ENCODE data around the gene MAPK1IP1L.
"Not testable (repeated sequence)": the region's sequence is repeated elsewhere in the genome, so short reads cannot be mapped to it uniquely, and the experiment has no call there.

MAPK1IP1L gene

DNA sequence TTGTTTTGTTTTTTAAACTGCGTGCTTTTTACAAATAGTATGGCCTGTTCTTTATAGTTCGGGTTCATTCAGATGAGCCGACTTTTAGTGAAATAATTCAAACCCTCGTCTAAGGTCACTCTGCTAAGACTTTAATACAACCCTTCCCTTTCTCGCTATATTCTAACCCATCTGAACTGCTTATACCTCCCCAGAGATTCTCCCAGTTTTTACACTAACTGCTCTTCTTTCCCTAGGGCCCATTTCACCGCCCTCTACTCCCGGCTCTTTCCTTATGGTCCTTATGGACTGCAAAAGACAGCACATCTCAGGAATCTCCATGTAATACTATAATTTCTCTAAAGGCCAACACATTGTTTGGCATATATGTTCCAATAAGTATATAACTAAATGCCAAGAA, 2.1 kb downstream of the MAPK1IP1L start:
- in situ Hi-C loops (cut with MboI; ENCODE audit: low sequenced_read_pairs) = no loop called here

DNA sequence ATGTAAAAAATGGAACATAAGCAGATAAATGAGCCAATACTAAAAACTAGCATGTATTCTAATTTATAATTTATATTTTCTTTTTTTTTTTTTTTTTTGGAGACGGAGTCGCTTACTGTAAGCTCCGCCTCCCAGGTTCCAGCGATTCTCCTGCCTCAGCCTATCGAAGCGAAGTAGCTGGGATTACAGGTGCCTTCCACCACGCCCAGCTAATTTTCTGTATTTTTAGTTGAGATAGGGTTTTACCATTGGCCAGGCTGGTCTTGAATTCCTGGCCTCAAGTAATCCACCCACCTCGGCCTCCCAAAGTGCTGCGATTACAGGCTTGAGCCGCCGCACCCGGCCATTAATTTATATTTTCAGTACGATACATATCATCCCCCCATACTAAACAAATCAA, 2.7 kb downstream of the MAPK1IP1L start:
- in situ Hi-C loops (cut with MboI; ENCODE audit: low sequenced_read_pairs) = no loop called here

GRCh38 chr14:55057919-55058318, 6.5 kb downstream of the MAPK1IP1L start:
- in situ Hi-C loops (cut with MboI; ENCODE audit: low sequenced_read_pairs) = no loop called here

GRCh38 chr14:55059333-55059732, 7.9 kb downstream of the MAPK1IP1L start:
- in situ Hi-C loops (cut with MboI; ENCODE audit: low sequenced_read_pairs) = no loop called here

- in situ Hi-C loops (cut with MboI; ENCODE audit: low sequenced_read_pairs) = no loop called here
These were observed 11.3 kb downstream of the MAPK1IP1L start for GRCh38 chr14:55062517-55063351.

DNA sequence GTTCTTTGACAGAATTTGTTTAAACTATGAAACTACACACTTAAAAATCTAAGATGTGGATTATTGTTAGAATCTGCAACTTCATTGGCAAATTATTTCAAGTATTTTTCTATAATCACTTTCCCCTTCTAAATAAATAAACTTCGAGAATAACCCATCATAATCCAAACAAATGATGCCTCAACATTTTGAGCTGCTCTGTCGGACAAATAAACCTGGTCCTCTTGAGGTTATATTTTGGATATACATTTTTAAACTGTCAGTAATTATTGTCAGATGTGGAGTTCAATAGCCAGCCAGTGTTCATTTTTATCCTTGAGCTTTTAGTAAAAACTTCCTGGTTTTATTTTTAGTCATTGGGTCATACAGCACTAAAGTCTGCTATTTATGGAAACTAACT, 13.4 kb downstream of the MAPK1IP1L start:
- in situ Hi-C loops (cut with MboI; ENCODE audit: low sequenced_read_pairs) = not testable (repeated sequence)

GRCh38 chr14:55065411-55065810, 14.0 kb downstream of the MAPK1IP1L start:
- in situ Hi-C loops (cut with MboI; ENCODE audit: low sequenced_read_pairs) = no loop called here

GRCh38 chr14:55066223-55066622, 14.8 kb downstream of the MAPK1IP1L start:
- in situ Hi-C loops (cut with MboI; ENCODE audit: low sequenced_read_pairs) = no loop called here

- in situ Hi-C loops (cut with MboI; ENCODE audit: low sequenced_read_pairs) = no loop called here
These were observed 19.5 kb downstream of the MAPK1IP1L start for GRCh38 chr14:55070981-55071411.

DNA sequence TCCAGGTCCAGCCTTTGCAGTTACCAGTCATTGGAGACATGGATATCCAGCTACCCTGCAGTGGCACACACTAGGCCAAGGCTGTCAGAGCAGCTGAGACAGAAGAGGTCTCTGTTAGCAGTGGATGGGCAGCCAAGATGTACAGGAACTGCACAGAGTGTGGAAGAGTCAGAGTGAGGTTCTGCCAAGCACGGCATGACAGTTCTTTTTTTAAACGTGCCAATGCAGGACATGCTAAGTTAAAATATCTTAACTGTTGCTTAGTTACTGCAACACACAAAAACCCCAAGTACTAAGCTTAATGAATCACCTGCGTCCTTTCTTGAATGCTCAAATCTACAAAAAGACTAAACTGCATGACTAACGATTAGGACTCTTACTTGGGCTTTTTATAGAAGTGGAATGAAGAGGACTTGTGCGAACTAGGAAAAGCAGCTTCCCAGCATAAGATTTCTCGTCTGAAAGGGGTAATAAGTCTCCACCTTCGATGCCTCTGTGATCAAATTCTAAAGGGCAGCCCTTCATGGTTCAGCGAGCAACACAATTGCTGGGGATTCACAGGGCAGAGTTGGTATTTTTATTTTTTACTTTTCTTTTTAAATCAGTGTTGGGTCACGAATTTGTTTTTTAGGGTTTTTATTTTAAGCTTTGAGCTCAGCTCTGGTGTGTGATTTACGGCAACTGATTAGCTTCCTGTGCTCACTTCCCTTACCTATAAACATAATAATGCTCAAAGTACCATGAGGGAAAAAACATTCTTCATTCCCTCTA, 20.6 kb downstream of the MAPK1IP1L start:
- in situ Hi-C loops (cut with MboI; ENCODE audit: low sequenced_read_pairs) = no loop called here

GRCh38 chr14:55073856-55074255, 22.4 kb downstream of the MAPK1IP1L start:
- in situ Hi-C loops (cut with MboI; ENCODE audit: low sequenced_read_pairs) = no loop called here

DNA sequence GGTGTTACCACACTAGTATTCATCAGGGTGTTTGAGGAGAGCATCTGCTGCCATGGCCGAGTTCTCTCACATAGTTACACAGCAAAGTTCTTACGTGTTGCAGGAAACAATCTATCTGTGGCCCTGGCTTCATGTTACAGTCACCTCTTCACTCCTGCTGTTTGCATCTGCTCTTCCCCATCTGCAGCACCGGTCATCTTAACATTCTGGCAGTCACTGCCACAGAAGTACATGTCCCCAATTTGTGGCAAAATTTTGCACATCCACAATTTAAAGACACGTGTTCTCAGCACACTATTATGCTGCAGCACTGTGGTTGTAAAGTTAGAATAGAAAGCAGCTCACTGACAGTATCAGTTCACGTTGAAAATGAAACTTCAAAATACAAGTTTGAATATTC, 23.2 kb downstream of the MAPK1IP1L start:
- in situ Hi-C loops (cut with MboI; ENCODE audit: low sequenced_read_pairs) = no loop called here

- in situ Hi-C loops (cut with MboI; ENCODE audit: low sequenced_read_pairs) = no loop called here
These were observed 24.3 kb downstream of the MAPK1IP1L start for GRCh38 chr14:55075628-55076175.

GRCh38 chr14:55077170-55078151, 26.0 kb downstream of the MAPK1IP1L start:
- in situ Hi-C loops (cut with MboI; ENCODE audit: low sequenced_read_pairs) = no loop called here

GRCh38 chr14:55079961-55080360, 28.5 kb downstream of the MAPK1IP1L start:
- in situ Hi-C loops (cut with MboI; ENCODE audit: low sequenced_read_pairs) = not testable (repeated sequence)

DNA sequence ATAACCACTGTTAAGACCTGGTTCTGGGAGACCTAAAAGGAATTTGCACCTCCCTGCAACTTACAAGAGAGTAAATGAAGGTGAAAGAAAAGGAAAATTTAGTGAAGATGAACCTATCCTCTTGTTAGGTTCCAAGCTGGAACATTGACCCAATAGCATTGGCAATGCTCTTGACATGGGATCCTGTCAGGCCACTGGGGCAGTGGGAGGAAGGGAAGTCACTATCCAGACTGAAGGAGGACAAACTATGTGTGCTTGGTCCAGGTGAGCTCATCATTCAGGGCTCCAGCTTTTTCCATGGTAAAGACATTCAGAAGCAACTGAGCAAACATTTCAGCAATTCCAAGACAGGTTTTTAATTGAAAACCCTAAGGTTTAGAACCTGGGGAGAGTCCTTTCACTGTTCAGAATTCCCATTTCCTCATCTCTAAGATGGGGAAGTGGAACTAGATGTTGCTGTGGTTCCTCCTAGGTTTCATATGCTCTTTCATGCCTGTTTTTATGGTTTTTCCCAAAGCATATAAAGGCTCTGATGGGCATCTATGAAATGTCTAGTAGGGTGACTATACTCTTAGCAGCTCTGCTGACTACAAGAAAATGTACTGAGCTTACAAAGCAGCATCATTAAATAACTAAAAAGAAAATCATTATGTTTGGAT, 33.1 kb downstream of the MAPK1IP1L start:
- in situ Hi-C loops (cut with MboI; ENCODE audit: low sequenced_read_pairs) = no loop called here

- in situ Hi-C loops (cut with MboI; ENCODE audit: low sequenced_read_pairs) = no loop called here
These were observed 33.7 kb downstream of the MAPK1IP1L start for GRCh38 chr14:55085060-55085660.

DNA sequence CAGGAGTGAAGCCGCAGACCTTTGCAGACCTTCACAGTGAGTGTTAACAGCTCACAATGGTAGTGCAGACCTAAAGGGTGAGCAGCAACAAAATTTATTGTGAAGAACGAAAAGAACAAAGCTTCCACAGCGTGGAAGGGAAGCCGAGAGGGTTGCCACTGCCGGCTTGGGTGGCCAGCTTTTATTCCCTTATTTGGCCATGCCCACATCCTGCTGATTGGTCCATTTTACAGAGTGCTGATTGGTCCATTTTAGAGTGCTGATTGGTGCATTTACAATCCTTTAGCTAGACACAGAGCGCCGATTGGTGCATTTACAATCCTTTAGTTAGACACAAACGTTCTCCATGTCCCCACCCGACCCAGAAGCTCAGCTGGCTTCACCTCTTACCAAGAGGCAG, 35.5 kb downstream of the MAPK1IP1L start:
- in situ Hi-C loops (cut with MboI; ENCODE audit: low sequenced_read_pairs) = no loop called here

- in situ Hi-C loops (cut with MboI; ENCODE audit: low sequenced_read_pairs) = no loop called here
These were observed 36.9 kb downstream of the MAPK1IP1L start for GRCh38 chr14:55088356-55088755.

GRCh38 chr14:55092341-55092740, 40.9 kb downstream of the MAPK1IP1L start:
- in situ Hi-C loops (cut with MboI; ENCODE audit: low sequenced_read_pairs) = loop anchor here (10.0 kb wide), 1 partner anchor 62 kb away; no protein-coding TSS in a partner anchor

Data from HL-60/S4 (cell line).